BLaER1 (cell line): Measurements from ENCODE around the gene NAB2.

Experiments
- H3K27ac ChIP-seq: shearing (Covaris generic); formaldehyde crosslinking; 2 replicates; pipeline ENCODE4 v1.8.1; 2022
- H3K27me3 ChIP-seq: shearing (Covaris generic); formaldehyde crosslinking; 2 replicates; pipeline ENCODE4 v1.8.1; 2022
- H3K36me3 ChIP-seq: shearing (Covaris generic); formaldehyde crosslinking; 2 replicates; pipeline ENCODE4 v1.8.1; 2022
- H3K4me1 ChIP-seq: shearing (Covaris generic); formaldehyde crosslinking; 2 replicates; pipeline ENCODE4 v1.8.1; 2022
- H3K4me2 ChIP-seq: shearing (Covaris generic); formaldehyde crosslinking; 2 replicates; pipeline ENCODE4 v1.8.1; 2022
- H3K4me3 ChIP-seq: shearing (Covaris generic); formaldehyde crosslinking; 2 replicates; pipeline ENCODE4 v1.8.1; 2022
- H3K9ac ChIP-seq: shearing (Covaris generic); formaldehyde crosslinking; 2 replicates; pipeline ENCODE4 v1.8.1; 2022
- H3K9me3 ChIP-seq: shearing (Covaris generic); formaldehyde crosslinking; 2 replicates; pipeline ENCODE4 v1.8.1; 2022
- H4K20me1 ChIP-seq: shearing (Covaris generic); formaldehyde crosslinking; 2 replicates; pipeline ENCODE4 v1.8.1; 2022
- Cebpa-rat ChIP-seq: shearing (Covaris generic); IDR thresholded peaks from 2 replicates; pipeline ENCODE4 v1.8.1; 2022

NAB2 gene

GRCh38 chr12:57099766-57100165 is 10.9 kb downstream of the NAB2 start:
- peaks cover 92% of the 10 kb centered on the region for H3K36me3 ChIP-seq
- H3K9me3 ChIP-seq: no peaks in the 10 kb centered on the region
- H3K27ac ChIP-seq: peak overlapping the region; percentile 42; the same call in 1 of the 2 replicates
- H3K4me1 ChIP-seq: peaks cover 60% of the 10 kb centered on the region
- peak overlapping the region; percentile 59; the same call in 1 of the 2 replicates for H3K4me2 ChIP-seq
- no peak overlapping the region for H3K9ac ChIP-seq
- no peak overlapping the region for H3K4me3 ChIP-seq
- H3K27me3 ChIP-seq: no peaks in the 10 kb centered on the region
- TF ChIP-seq Cebpa-rat: no peak
- peaks cover 23% of the 10 kb centered on the region for H4K20me1 ChIP-seq

- Histone ChIP-seq H3K4me3 (no peak overlapping the region), H3K9me3 (no peaks in the 10 kb centered on the region), H3K27ac (peak overlapping the region; percentile 24; the same call in 1 of the 2 replicates), H3K27me3 (no peaks in the 10 kb centered on the region), H3K9ac (no peak overlapping the region), H4K20me1 (peaks cover 29% of the 10 kb centered on the region), H3K4me1 (peaks cover 41% of the 10 kb centered on the region), H3K36me3 (peaks cover 92% of the 10 kb centered on the region), H3K4me2 (no peak overlapping the region)
- no peak for TF ChIP-seq Cebpa-rat
Observed at GRCh38 chr12:57101892-57102695, 13.2 kb downstream of the NAB2 start.

- H3K9me3 ChIP-seq: no peaks in the 10 kb centered on the region
- no peak overlapping the region for H3K27ac ChIP-seq
- H3K4me3 ChIP-seq: no peak overlapping the region
- no peak overlapping the region for H3K4me2 ChIP-seq
- no peak for TF ChIP-seq Cebpa-rat
- peaks cover 37% of the 10 kb centered on the region for H3K4me1 ChIP-seq
- peaks cover 47% of the 10 kb centered on the region for H4K20me1 ChIP-seq
- no peaks in the 10 kb centered on the region for H3K27me3 ChIP-seq
- H3K36me3 ChIP-seq: peaks cover 92% of the 10 kb centered on the region
- H3K9ac ChIP-seq: no peak overlapping the region
Observed at GRCh38 chr12:57103856-57104255, 14.9 kb downstream of the NAB2 start.

- Histone ChIP-seq H3K4me1 (peaks cover 37% of the 10 kb centered on the region), H3K9ac (no peak overlapping the region), H3K36me3 (peaks cover 87% of the 10 kb centered on the region), H3K27ac (no peak overlapping the region), H3K4me3 (no peak overlapping the region), H3K9me3 (no peaks in the 10 kb centered on the region), H3K27me3 (no peaks in the 10 kb centered on the region), H4K20me1 (peaks cover 49% of the 10 kb centered on the region), H3K4me2 (no peak overlapping the region)
- TF ChIP-seq Cebpa-rat: no peak
Observed at GRCh38 chr12:57104292-57104910, 15.5 kb downstream of the NAB2 start.

- Histone ChIP-seq H3K4me1 (peaks cover 37% of the 10 kb centered on the region), H4K20me1 (peaks cover 52% of the 10 kb centered on the region), H3K9ac (no peak overlapping the region), H3K27ac (no peak overlapping the region), H3K4me2 (no peak overlapping the region), H3K36me3 (peaks cover 79% of the 10 kb centered on the region), H3K4me3 (no peak overlapping the region), H3K27me3 (no peaks in the 10 kb centered on the region), H3K9me3 (no peaks in the 10 kb centered on the region)
- no peak for TF ChIP-seq Cebpa-rat
Observed at GRCh38 chr12:57105011-57105753, 16.3 kb downstream of the NAB2 start.

- Histone ChIP-seq H3K4me3 (no peak overlapping the region), H3K4me2 (no peak overlapping the region), H3K4me1 (peaks cover 35% of the 10 kb centered on the region), H3K36me3 (peaks cover 77% of the 10 kb centered on the region), H3K27me3 (no peaks in the 10 kb centered on the region), H4K20me1 (peaks cover 52% of the 10 kb centered on the region), H3K9ac (no peak overlapping the region), H3K9me3 (no peaks in the 10 kb centered on the region), H3K27ac (no peak overlapping the region)
- TF ChIP-seq Cebpa-rat: no peak
Observed at GRCh38 chr12:57106021-57106708, 17.3 kb downstream of the NAB2 start.

- Histone ChIP-seq H3K4me1 (peaks cover 32% of the 10 kb centered on the region), H3K27me3 (no peaks in the 10 kb centered on the region), H3K9me3 (no peaks in the 10 kb centered on the region), H3K36me3 (peaks cover 63% of the 10 kb centered on the region), H4K20me1 (peaks cover 52% of the 10 kb centered on the region), H3K4me2 (0 out of 2 replicates have a peak overlapping the region, but pooled peaks have one; percentile 99), H3K9ac (peak overlapping the region; percentile 38; the same call in 1 of the 2 replicates), H3K27ac (no peak overlapping the region), H3K4me3 (no peak overlapping the region)
- TF ChIP-seq Cebpa-rat: no peak
Observed at GRCh38 chr12:57107456-57108155, 18.7 kb downstream of the NAB2 start.

GRCh38 chr12:57109207-57110103 is 20.5 kb downstream of the NAB2 start:
- Histone ChIP-seq H3K4me3 (peak overlapping the region; percentile 94), H4K20me1 (peaks cover 52% of the 10 kb centered on the region), H3K36me3 (peaks cover 44% of the 10 kb centered on the region), H3K9me3 (no peaks in the 10 kb centered on the region), H3K27me3 (no peaks in the 10 kb centered on the region), H3K9ac (peak overlapping the region; percentile 95), H3K27ac (peak overlapping the region; percentile 93), H3K4me2 (peak overlapping the region; percentile 99), H3K4me1 (peaks cover 35% of the 10 kb centered on the region)
- no peak for TF ChIP-seq Cebpa-rat
